Gastroesophageal sphincter (tissue), 4 donors: ENCODE results near the gene CA11. TPM values are rescaled to one million over a fixed set of nuclear protein-coding genes. Genes with fewer than 3 reads are reported as not detected.

Experiments used
- ATAC-seq: fragments of 150-250 bp; one replicate; pipeline ENCODE4 v1.9.1; 2016; ENCODE audit warnings: mild to moderate bottlenecking, moderate library complexity
- H3K27ac ChIP-seq, 4 donors: fragments of 200-600 bp; sonication (generic) in 3 of 4; 1 replicate in 3 of 4; 2 replicates in 1 of 4; pipeline ENCODE4 v1.5.1; 2016 to 2019
- H3K27me3 ChIP-seq: fragments of 200-600 bp; sonication (generic); one replicate; pipeline ENCODE4 v1.5.1; 2019
- H3K36me3 ChIP-seq, 2 donors: fragments of 200-600 bp; sonication (generic); one replicate each; pipeline ENCODE4 v1.5.1; 2019; ENCODE audit warnings: control low read depth in 1 of 2
- H3K4me1 ChIP-seq, 3 donors: fragments of 200-600 bp; sonication (generic); 1 replicate in 2 of 3; 2 replicates in 1 of 3; pipeline ENCODE4 v1.5.1; 2016 to 2019; ENCODE audit warnings: control low read depth in 2 of 3
- H3K4me3 ChIP-seq, 2 donors: fragments of 200-600 bp; sonication (generic); one replicate each; pipeline ENCODE4 v1.5.1; 2019; ENCODE audit warnings: mild to moderate bottlenecking in 1 of 2, moderate library complexity in 1 of 2
- H3K9me3 ChIP-seq, 3 donors: fragments of 200-600 bp; sonication (generic); one replicate each; pipeline ENCODE4 v1.5.1; 2017 to 2019; ENCODE audit warnings: control low read depth in 2 of 3
- EP300 ChIP-seq: sonication (generic); formaldehyde crosslinking; IDR thresholded peaks from one replicate; pipeline ENCODE4 v1.6.1; 2017; ENCODE audit warnings: antibody characterized with exemption, mild to moderate bottlenecking
- POLR2A ChIP-seq, 2 donors: fragments of 450-650 bp; IDR thresholded peaks; one replicate each; pipeline ENCODE4 v1.6.1; 2017; ENCODE audit warnings: antibody characterized with exemption in 2 of 2, mild to moderate bottlenecking in 2 of 2, moderate library complexity in 1 of 2
- POLR2AphosphoS5 ChIP-seq: sonication (generic); formaldehyde crosslinking; IDR thresholded peaks from one replicate; pipeline ENCODE4 v1.6.1; 2017; ENCODE audit warnings: antibody characterized with exemption
- WGBS, 2 donors: methylation state at CpG; one replicate each; pipeline ENCODE4 v1.1.5; 2018; ENCODE audit warnings: low coverage in 1 of 2; 5-methylcytosine and 5-hydroxymethylcytosine counted together
- total RNA-seq, 4 donors: library from RNA; depleted of rRNA; stranded (reverse); fragments of >200 nt; gene quantifications; one replicate each; pipeline ENCODE4 v1.1.0, GENCODE V29; 2016
- TF ChIP-seq, protein P1 (sequence below), 4 experiments: fragments of 200-600 bp in 2 of 4; fragments of 450-650 bp in 2 of 4; sonication (generic) in 1 of 4; IDR thresholded peaks; one replicate each; pipeline ENCODE4 v1.5.1; 2017 to 2019; ENCODE audit warnings: antibody characterized with exemption in 4 of 4, mild to moderate bottlenecking in 2 of 4, moderate library complexity in 2 of 4

CA11 gene
- total RNA-seq, 4 donors from 2014 or later: 10.0 to 28.5 (median 12.5) TPM

DNA sequence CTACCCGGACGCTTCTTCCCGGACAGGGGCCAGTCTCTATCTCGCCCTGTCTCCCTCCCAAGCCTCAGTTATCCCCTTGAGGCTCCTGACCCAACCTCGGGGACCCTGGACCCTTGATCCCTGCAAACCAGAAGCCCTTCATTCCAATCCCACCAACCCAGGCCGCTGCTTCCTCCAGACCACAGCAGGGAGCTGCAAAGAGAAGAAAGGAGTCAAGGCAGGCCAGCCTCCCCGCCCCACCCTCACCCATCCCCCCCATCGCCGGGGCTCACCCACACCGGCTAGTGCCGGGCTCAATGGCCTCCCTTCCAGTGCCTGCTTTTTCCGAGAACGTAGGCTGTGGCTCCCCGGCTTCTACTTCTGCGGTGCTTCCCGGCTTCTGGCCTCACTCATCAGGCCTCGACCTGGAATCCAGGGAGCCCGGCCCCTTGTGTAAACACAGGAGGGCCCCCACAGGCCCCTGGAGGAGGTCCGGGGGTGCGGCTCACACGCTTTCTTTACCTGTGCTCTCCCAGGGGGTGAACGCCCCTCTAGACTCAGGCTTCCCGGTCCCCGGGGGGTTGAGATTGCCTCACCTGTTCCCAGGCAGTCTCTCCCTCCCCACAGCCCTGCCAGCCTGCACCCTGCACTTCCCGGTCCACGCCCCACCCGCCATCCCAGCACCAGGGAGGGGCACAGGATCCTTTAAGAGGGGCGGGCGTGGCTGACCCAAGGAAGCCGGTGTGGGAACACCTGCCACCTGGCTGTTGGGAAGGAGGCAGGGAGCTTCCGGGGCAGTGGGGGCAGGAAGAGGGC is 31.4 kb downstream of the CA11 start, which contains the start of gene FAM83E:
TSS of gene FAM83E (minus strand) at position 641 of the 795 bp plus-strand sequence. CDS start 1,704 bp downstream, outside the sequence.
- Histone ChIP-seq H3K36me3 (peaks cover 0 to 34% of the 10 kb centered on the region in 2 donors), H3K4me3 (no peak within 1 kb of the TSS), H3K4me1 (peaks cover 2 to 44% (median 14%) of the 10 kb centered on the region in 3 donors), H3K27me3 (no peaks in the 10 kb centered on the region), H3K9me3 (no peaks in the 10 kb centered on the region), H3K27ac (peak within 1 kb of the TSS in 1 of 4 donors; percentile 33)
- WGBS, 2 donors: no CpG with 5 or more reads among the region's 31 CpGs
- no peak for TF ChIP-seq EP300
- TF ChIP-seq POLR2A (IDR thresholded peaks at IDR 0.05): peak in 1 of 2 donors; percentile 23
- no peak for ATAC-seq

DNA sequence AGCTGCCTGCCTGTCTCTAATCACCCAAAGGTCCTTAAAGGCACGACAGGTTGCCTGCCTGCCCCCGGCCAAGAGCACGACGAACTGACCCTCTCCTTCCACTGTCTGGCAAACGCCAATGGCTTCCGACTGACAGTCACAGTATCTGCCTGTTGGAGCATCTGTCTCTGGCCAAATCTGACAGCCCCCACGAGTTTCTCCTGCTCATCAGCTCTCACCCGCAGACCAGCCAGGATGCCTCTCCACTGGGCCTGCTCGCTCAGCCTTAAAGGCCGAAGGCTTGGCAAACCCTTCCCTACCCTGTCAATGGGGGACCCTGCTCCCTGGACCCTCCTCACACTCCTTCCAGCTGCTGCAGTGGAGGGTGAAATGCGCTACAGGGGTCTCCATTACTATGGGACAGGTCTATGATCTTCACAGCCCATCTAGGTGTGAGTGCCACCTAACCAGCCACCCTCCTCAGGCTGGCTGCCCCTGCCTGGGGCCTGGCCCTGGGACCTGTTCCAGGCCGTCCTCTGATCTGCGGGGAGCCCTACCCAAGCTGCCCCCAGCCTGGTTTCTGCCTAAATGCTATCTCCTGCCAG is 32.0 kb downstream of the CA11 start:
- peak overlapping the region in 1 of 4 donors; percentile 33 for H3K27ac ChIP-seq
- 80 to 85% methylated on average over 4 to 5 of the region's 13 CpGs for WGBS, 2 donors
- TF ChIP-seq, protein P1, sequence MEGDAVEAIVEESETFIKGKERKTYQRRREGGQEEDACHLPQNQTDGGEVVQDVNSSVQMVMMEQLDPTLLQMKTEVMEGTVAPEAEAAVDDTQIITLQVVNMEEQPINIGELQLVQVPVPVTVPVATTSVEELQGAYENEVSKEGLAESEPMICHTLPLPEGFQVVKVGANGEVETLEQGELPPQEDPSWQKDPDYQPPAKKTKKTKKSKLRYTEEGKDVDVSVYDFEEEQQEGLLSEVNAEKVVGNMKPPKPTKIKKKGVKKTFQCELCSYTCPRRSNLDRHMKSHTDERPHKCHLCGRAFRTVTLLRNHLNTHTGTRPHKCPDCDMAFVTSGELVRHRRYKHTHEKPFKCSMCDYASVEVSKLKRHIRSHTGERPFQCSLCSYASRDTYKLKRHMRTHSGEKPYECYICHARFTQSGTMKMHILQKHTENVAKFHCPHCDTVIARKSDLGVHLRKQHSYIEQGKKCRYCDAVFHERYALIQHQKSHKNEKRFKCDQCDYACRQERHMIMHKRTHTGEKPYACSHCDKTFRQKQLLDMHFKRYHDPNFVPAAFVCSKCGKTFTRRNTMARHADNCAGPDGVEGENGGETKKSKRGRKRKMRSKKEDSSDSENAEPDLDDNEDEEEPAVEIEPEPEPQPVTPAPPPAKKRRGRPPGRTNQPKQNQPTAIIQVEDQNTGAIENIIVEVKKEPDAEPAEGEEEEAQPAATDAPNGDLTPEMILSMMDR (IDR thresholded peaks at IDR 0.05): no peak
- no peak for TF ChIP-seq POLR2AphosphoS5
- TF ChIP-seq POLR2A (IDR thresholded peaks at IDR 0.05): no peak
- TF ChIP-seq EP300: no peak

DNA sequence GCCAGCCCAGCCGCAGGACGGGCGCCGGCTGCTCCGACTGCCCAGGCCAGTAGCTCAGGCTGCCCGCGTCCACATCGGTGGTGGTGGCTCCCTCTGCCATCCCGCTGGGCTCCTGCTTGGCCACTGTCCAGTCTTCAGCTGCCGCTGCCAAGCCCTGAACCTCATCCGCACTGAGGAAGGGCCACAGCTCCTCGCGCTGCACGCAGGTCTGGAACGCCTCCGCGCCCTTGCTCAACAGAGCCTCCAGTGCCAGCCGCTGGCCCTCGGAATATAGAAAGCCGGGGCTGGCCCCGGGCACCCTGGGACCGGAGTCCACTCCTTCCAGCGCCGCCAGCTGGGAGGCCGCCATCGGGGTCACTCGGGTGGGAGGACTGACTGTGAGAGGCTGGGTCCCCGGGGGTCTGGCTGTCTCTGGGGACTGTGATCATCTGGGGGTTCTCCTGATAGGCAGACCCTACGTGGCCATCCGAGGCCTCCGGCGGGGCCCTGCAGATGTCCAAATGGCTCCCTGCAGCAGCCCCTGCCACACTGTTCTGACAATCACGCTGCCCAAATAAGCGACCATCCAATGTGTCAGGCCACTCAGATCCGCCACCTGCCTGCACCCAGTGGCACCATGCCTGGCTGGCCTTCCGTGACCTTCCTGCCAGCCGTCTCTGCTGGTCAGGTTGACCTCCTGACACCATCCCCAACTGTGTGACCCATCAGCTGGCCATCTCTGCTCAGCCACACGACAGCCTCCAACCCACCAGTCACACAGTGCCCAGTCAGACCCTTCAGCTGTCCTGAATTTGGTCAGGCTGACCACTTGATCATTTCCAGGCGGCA is 32.7 kb downstream of the CA11 start:
- Histone ChIP-seq H3K36me3 (peaks cover 0 to 34% of the 10 kb centered on the region in 2 donors), H3K9me3 (no peaks in the 10 kb centered on the region), H3K4me3 (no peak overlapping the region), H3K27ac (no peak overlapping the region), H3K4me1 (peaks cover 2 to 38% (median 14%) of the 10 kb centered on the region in 3 donors), H3K27me3 (no peaks in the 10 kb centered on the region)
- no peak for ATAC-seq
- TF ChIP-seq POLR2AphosphoS5: no peak
- TF ChIP-seq, protein P1 (IDR thresholded peaks at IDR 0.05): no peak
- no peak for TF ChIP-seq EP300
- no peak for TF ChIP-seq POLR2A (IDR thresholded peaks at IDR 0.05)
- 73 to 80% methylated on average over 1 to 5 of the region's 39 CpGs for whole genome bisulfite sequencing, 2 donors

More for the DNA sequence above, 32.0 kb downstream of the CA11 start:
- Histone ChIP-seq H3K4me3 (no peak overlapping the region), H3K36me3 (peaks cover 0 to 34% of the 10 kb centered on the region in 2 donors), H3K4me1 (peaks cover 2 to 42% (median 14%) of the 10 kb centered on the region in 3 donors), H3K9me3 (no peaks in the 10 kb centered on the region), H3K27me3 (no peaks in the 10 kb centered on the region)
- ATAC-seq: no peak

- Histone ChIP-seq H3K27ac (no peak overlapping the region), H3K4me3 (no peak overlapping the region), H3K9me3 (no peaks in the 10 kb centered on the region), H3K36me3 (peaks cover 0 to 26% of the 10 kb centered on the region in 2 donors), H3K27me3 (no peaks in the 10 kb centered on the region), H3K4me1 (peaks cover 0 to 25% (median under 1%) of the 10 kb centered on the region in 3 donors)
- TF ChIP-seq, protein P1 (IDR thresholded peaks at IDR 0.05): no peak
- no peak for TF ChIP-seq POLR2A (IDR thresholded peaks at IDR 0.05)
- TF ChIP-seq POLR2AphosphoS5: no peak
- no peak for TF ChIP-seq EP300
- ATAC-seq: no peak
- 90% methylated on average over 2 of the region's 14 CpGs; no CpG with 5 or more reads in 1 of the 2 donors for WGBS, 2 donors
Observed at GRCh38 chr19:48611872-48612271, 34.1 kb downstream of the CA11 start.

DNA sequence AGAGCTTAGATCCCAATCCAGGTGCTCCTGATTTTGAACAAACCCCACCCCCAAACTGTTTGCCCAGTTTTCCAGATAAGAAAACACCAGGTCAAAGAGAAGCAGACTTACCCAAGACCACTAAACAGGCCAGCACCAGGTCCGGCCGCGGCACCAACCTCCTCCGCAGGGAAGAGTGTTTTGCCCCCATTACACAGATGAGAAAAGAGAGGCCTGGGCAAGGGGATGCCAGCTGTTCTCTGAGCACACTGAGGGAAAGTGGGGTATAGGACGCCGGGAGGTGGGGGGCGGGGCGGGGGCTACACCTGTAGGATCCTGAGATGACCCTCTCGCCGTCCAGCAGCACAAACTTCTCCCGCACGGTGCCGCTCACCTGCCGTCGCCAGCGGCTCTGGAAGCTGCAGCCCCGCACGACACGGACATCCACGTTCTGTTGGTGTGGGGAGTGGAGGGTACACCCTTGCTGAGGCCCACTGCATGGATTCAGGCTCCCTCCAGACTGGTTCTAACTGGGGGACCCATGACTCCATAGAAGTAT is 36.3 kb downstream of the CA11 start:
- 88% methylated on average over 6 of the region's 20 CpGs; no CpG with 5 or more reads in 1 of the 2 donors for WGBS, 2 donors
- Histone ChIP-seq H3K4me3 (no peak overlapping the region), H3K9me3 (no peaks in the 10 kb centered on the region), H3K27ac (no peak overlapping the region), H3K4me1 (peaks cover 0 to 2% (median 0%) of the 10 kb centered on the region in 3 donors), H3K36me3 (peaks cover 0 to 3% of the 10 kb centered on the region in 2 donors), H3K27me3 (no peaks in the 10 kb centered on the region)
- ATAC-seq: no peak
- no peak for TF ChIP-seq POLR2A (IDR thresholded peaks at IDR 0.05)
